ENCODE measurements around the gene ARHGEF19. TPM values are rescaled to one million over a fixed set of nuclear protein-coding genes. Genes with fewer than 3 reads are reported as not detected.

The ARHGEF19 gene
- total and polyA plus RNA-seq, 2 of the 4 experiments (the other 2 are of a cell fraction), result 4.5 to 16.8 TPM

GRCh38 chr1:16239972-16240491 is 27.6 kb upstream of the ARHGEF19 start:
- peaks cover 0 to 9% of the 10 kb centered on the region in 2 experiments; a peak in 2 of 4 replicates for H3K79me1 ChIP-seq (ENCODE audit: low read depth in 1 of 2, low read length in 2 of 2)
- no peak overlapping the region for H3K56ac ChIP-seq (ENCODE audit: extremely low read depth, insufficient read depth, low read length)
- H4K5ac ChIP-seq (ENCODE audit: low read depth, low read length), result no peak overlapping the region
- no peak overlapping the region for H2BK15ac ChIP-seq (ENCODE audit: low read depth, low read length)
- no peak overlapping the region for H3K23ac ChIP-seq (ENCODE audit: low read depth, low read length)
- no TSS peak for BruUV-seq (replicated peaks)
- no peak overlapping the region for H3K14ac ChIP-seq (replicated peaks; ENCODE audit: low read depth, low read length)
- H4K20me1 ChIP-seq (ENCODE audit: insufficient read depth, low read length), result 0 out of 2 replicates have a peak, but pooled peaks cover 4% of the 10 kb centered on the region
- no peak overlapping the region for H3K4ac ChIP-seq (ENCODE audit: low read depth, low read length)
- ATAC-seq (ENCODE audit: low read depth), result no peak
- WGBS, 2 experiments (ENCODE audit: extremely low coverage in 2 of 2, insufficient read length in 1 of 2), result 100% methylated on average over 1 of the region's 2 CpGs; no CpG with 5 or more reads in 1 of the 2 experiments
- no peak overlapping the region for H3K4me3 ChIP-seq (ENCODE audit: insufficient read depth, low read depth, low read length)
- H2AFZ ChIP-seq (replicated peaks; ENCODE audit: low read length, poor library complexity), result no peak overlapping the region
- H2AK5ac ChIP-seq (ENCODE audit: low read depth, low read length), result no peak overlapping the region
- no peak overlapping the region for H3K27ac ChIP-seq (ENCODE audit: insufficient read depth, low read length)
- in situ Hi-C loops (cut with MboI; ENCODE audit: low sequenced_read_pairs), result loop anchor here (5.0 kb wide), 1 partner anchor 163 kb away; no protein-coding TSS in a partner anchor
- peaks cover 12% of the 10 kb centered on the region for H3K4me1 ChIP-seq (ENCODE audit: control insufficient read depth, insufficient read depth, low read length)
- no peak overlapping the region for H3K18ac ChIP-seq (ENCODE audit: low read depth, low read length)
- intact Hi-C loops (cut with micrococcal nuclease), result loop anchor here (5.0 kb wide), 1 partner anchor 33 kb away; no protein-coding TSS in a partner anchor
- no peak overlapping the region for H2BK120ac ChIP-seq (ENCODE audit: low read depth, low read length)
- H3K9me1 ChIP-seq (ENCODE audit: insufficient read depth, low read length), result 0 out of 2 replicates have a peak, but pooled peaks cover 6% of the 10 kb centered on the region
- H3K4me2 ChIP-seq (ENCODE audit: low read depth, low read length), result no peak overlapping the region
- no peaks in the 10 kb centered on the region for H3K36me3 ChIP-seq (ENCODE audit: control insufficient read depth, insufficient read depth, low read length)
- no peak overlapping the region for H4K8ac ChIP-seq (ENCODE audit: low read depth in 2 of 2, low read length in 2 of 2)
- H2BK20ac ChIP-seq (ENCODE audit: low read depth, low read length), result no peak overlapping the region
- POLR2A ChIA-PET (ENCODE audit: unreplicated experiment), result no interaction called here
- no peak overlapping the region for H3K9ac ChIP-seq (ENCODE audit: low read depth, low read length)
- H2BK5ac ChIP-seq (ENCODE audit: low read depth, low read length, poor library complexity, severe bottlenecking), result no peak overlapping the region
- DNase-seq, result no peak
- CTCF ChIA-PET, result no interaction called here
- TF ChIP-seq BHLHE40 (IDR thresholded peaks at IDR 0.05; ENCODE audit: low read depth, low read length) (no peak), RCOR1 (IDR thresholded peaks at IDR 0.05; ENCODE audit: insufficient replicate concordance, low read length) (no peak), SMC3 (IDR thresholded peaks at IDR 0.05; ENCODE audit: low read depth, low read length) (no peak), FOS (IDR thresholded peaks at IDR 0.05; ENCODE audit: low read depth, low read length) (no peak), RAD21 (IDR thresholded peaks at IDR 0.05; ENCODE audit: low read length) (no peak), MXI1 (IDR thresholded peaks at IDR 0.05; ENCODE audit: borderline replicate concordance, low read depth, low read length) (no peak), POLR2A (IDR thresholded peaks at IDR 0.05; ENCODE audit: low read depth, low read length) (no peak), MAFK (IDR thresholded peaks at IDR 0.05; ENCODE audit: low read depth, low read length) (no peak), NFE2L2 (IDR thresholded peaks at IDR 0.05; ENCODE audit: low read depth, low read length) (no peak), CEBPB (IDR thresholded peaks at IDR 0.05; ENCODE audit: low read depth, low read length) (no peak), RFX5 (IDR thresholded peaks at IDR 0.05; ENCODE audit: low read depth, low read length) (no peak), CTCF (conservative IDR thresholded peaks at IDR 0.05; ENCODE audit: low read depth, low read length) (no peak), CHD1 (IDR thresholded peaks at IDR 0.05; ENCODE audit: low read depth, low read length) (no peak), MAZ (IDR thresholded peaks at IDR 0.05; ENCODE audit: borderline replicate concordance, low read depth, low read length) (no peak)
- TF ChIP-seq, protein P1, sequence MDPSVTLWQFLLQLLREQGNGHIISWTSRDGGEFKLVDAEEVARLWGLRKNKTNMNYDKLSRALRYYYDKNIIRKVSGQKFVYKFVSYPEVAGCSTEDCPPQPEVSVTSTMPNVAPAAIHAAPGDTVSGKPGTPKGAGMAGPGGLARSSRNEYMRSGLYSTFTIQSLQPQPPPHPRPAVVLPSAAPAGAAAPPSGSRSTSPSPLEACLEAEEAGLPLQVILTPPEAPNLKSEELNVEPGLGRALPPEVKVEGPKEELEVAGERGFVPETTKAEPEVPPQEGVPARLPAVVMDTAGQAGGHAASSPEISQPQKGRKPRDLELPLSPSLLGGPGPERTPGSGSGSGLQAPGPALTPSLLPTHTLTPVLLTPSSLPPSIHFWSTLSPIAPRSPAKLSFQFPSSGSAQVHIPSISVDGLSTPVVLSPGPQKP (IDR thresholded peaks at IDR 0.05; ENCODE audit: borderline replicate concordance, low read depth, low read length), result no peak
- TF ChIP-seq, protein P2, sequence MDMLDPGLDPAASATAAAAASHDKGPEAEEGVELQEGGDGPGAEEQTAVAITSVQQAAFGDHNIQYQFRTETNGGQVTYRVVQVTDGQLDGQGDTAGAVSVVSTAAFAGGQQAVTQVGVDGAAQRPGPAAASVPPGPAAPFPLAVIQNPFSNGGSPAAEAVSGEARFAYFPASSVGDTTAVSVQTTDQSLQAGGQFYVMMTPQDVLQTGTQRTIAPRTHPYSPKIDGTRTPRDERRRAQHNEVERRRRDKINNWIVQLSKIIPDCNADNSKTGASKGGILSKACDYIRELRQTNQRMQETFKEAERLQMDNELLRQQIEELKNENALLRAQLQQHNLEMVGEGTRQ (IDR thresholded peaks at IDR 0.05; ENCODE audit: low read depth, low read length), result no peak
- H4K91ac ChIP-seq (ENCODE audit: insufficient read depth, low read depth, low read length), result no peak overlapping the region
- H2AK9ac ChIP-seq (replicated peaks; ENCODE audit: low read depth, low read length, poor library complexity), result no peak overlapping the region
- H3K9me3 ChIP-seq (ENCODE audit: control insufficient read depth, insufficient read depth, low read length), result no peaks in the 10 kb centered on the region
- dilution Hi-C loops (cut with HindIII; ENCODE audit: low sequenced_read_pairs, unreplicated experiment), result no loop called here
- H3K27me3 ChIP-seq (ENCODE audit: control insufficient read depth, insufficient read depth, low read length), result no peaks in the 10 kb centered on the region
